HEK293 (cell line): Measurements from ENCODE around the gene TMCC2.

Experiments used
- CTCF ChIA-PET: fragments of 350-600 bp; formaldehyde crosslinking; extraction: SDS; loops from one replicate; lab custom pipeline; 2021; ENCODE audit warnings: antibody characterized with exemption; lab: Yijun Ruan, JAX
- POLR2A ChIA-PET: fragments of 300-600 bp; formaldehyde crosslinking; extraction: SDS; loops from one replicate; lab custom pipeline; 2020; ENCODE audit warnings: antibody characterized with exemption, inconsistent platforms; lab: Yijun Ruan, JAX
- H3K27ac ChIP-seq: fragments of 200-500 bp; sonication (Bioruptor generic); 2 replicates; pipeline ENCODE4 v1.5.1; 2014; ENCODE audit warnings: low read depth, low read length, control low read depth, inconsistent platforms; ENCODE audit errors: extremely low read depth
- H3K36me3 ChIP-seq, 2 experiments: fragments of 200-500 bp in 1 of 2; sonication (Bioruptor generic) in 1 of 2; 1 replicate in 1 of 2; 2 replicates in 1 of 2; pipeline ENCODE4 v1.5.1; 2014 to 2017; ENCODE audit warnings: inconsistent platforms in 2 of 2, low read length in 2 of 2; ENCODE audit not compliant: control insufficient read depth in 2 of 2, insufficient read depth in 1 of 2
- H3K4me1 ChIP-seq: fragments of 200-500 bp; sonication (Bioruptor generic); 2 replicates; pipeline ENCODE4 v1.5.1; 2014; ENCODE audit warnings: mild to moderate bottlenecking, low read length, inconsistent platforms; ENCODE audit not compliant: control insufficient read depth, insufficient read depth
- H3K4me3 ChIP-seq: 2 replicates; pipeline ENCODE4 v1.5.1; 2011; ENCODE audit warnings: low read depth, mild to moderate bottlenecking, control low read depth, low read length, moderate library complexity
- H3K9me3 ChIP-seq: fragments of 200-500 bp; sonication (Bioruptor generic); 2 replicates; pipeline ENCODE4 v1.5.1; 2014; ENCODE audit warnings: low read depth, low read length, inconsistent platforms; ENCODE audit not compliant: control insufficient read depth, insufficient read depth
- FEZF1 ChIP-seq: fragments of 450-650 bp; formaldehyde crosslinking; IDR thresholded peaks from 2 replicates; pipeline ENCODE4 v1.5.1; 2016; ENCODE audit warnings: missing biosample characterization, missing genetic modification characterization
- HOXD13 ChIP-seq: sonication (generic); formaldehyde crosslinking; IDR thresholded peaks from 2 replicates; pipeline ENCODE4 v1.8.0; 2022; ENCODE audit warnings: missing genetic modification reagents, borderline replicate concordance
- PRDM4 ChIP-seq: fragments of 450-650 bp; formaldehyde crosslinking; IDR thresholded peaks from 2 replicates; pipeline ENCODE4 v1.5.1; 2017; ENCODE audit warnings: missing biosample characterization, missing genetic modification characterization
- ZFP41 ChIP-seq: fragments of 450-650 bp; formaldehyde crosslinking; IDR thresholded peaks from 2 replicates; pipeline ENCODE4 v1.5.1; 2016; ENCODE audit warnings: missing biosample characterization, missing genetic modification characterization, borderline replicate concordance
- ZIC2 ChIP-seq: fragments of 450-650 bp; formaldehyde crosslinking; IDR thresholded peaks from 2 replicates; pipeline ENCODE4 v1.5.1; 2016; ENCODE audit warnings: missing biosample characterization, missing genetic modification characterization
- ZNF10 ChIP-seq: fragments of 450-650 bp; formaldehyde crosslinking; IDR thresholded peaks from 2 replicates; pipeline ENCODE4 v1.5.1; 2017; ENCODE audit warnings: missing biosample characterization, missing genetic modification characterization
- ZNF112 ChIP-seq: fragments of 450-650 bp; formaldehyde crosslinking; IDR thresholded peaks from 2 replicates; pipeline ENCODE4 v1.5.0; 2017; ENCODE audit warnings: missing biosample characterization, missing genetic modification characterization
- ZNF140 ChIP-seq: fragments of 450-650 bp; formaldehyde crosslinking; IDR thresholded peaks from 2 replicates; pipeline ENCODE4 v1.5.1; 2016; ENCODE audit warnings: missing biosample characterization, missing genetic modification characterization
- ZNF169 ChIP-seq: fragments of 450-650 bp; formaldehyde crosslinking; IDR thresholded peaks from 2 replicates; pipeline ENCODE4 v1.5.1; 2016; ENCODE audit warnings: missing biosample characterization, missing genetic modification characterization
- ZNF174 ChIP-seq: fragments of 450-650 bp; formaldehyde crosslinking; IDR thresholded peaks from 2 replicates; pipeline ENCODE4 v1.5.0; 2017; ENCODE audit warnings: missing biosample characterization, mild to moderate bottlenecking, missing genetic modification characterization
- ZNF211 ChIP-seq: fragments of 450-650 bp; formaldehyde crosslinking; IDR thresholded peaks from 2 replicates; pipeline ENCODE4 v1.5.1; 2016; ENCODE audit warnings: low read depth, missing biosample characterization, missing genetic modification characterization
- ZNF214 ChIP-seq: fragments of 450-650 bp; formaldehyde crosslinking; IDR thresholded peaks from 2 replicates; pipeline ENCODE4 v1.5.1; 2017; ENCODE audit warnings: missing biosample characterization, mild to moderate bottlenecking, missing genetic modification characterization, borderline replicate concordance
- ZNF23 ChIP-seq: fragments of 450-650 bp; formaldehyde crosslinking; IDR thresholded peaks from 2 replicates; pipeline ENCODE4 v1.5.1; 2016; ENCODE audit warnings: missing biosample characterization, missing genetic modification characterization, borderline replicate concordance
- ZNF354C ChIP-seq: fragments of 450-650 bp; formaldehyde crosslinking; IDR thresholded peaks from 2 replicates; pipeline ENCODE4 v1.5.1; 2016; ENCODE audit warnings: missing biosample characterization, missing genetic modification characterization, low read depth, borderline replicate concordance
- ZNF37A ChIP-seq: fragments of 450-650 bp; IDR thresholded peaks from 2 replicates; pipeline ENCODE4 v1.5.1; 2018; ENCODE audit warnings: missing biosample characterization, missing genetic modification characterization
- ZNF560 ChIP-seq: fragments of 450-650 bp; formaldehyde crosslinking; IDR thresholded peaks from 2 replicates; pipeline ENCODE4 v1.5.1; 2017; ENCODE audit warnings: missing biosample characterization, missing genetic modification characterization, borderline replicate concordance
- ZNF561 ChIP-seq: fragments of 450-650 bp; IDR thresholded peaks from 2 replicates; pipeline ENCODE4 v1.5.1; 2018; ENCODE audit warnings: missing biosample characterization, missing genetic modification characterization, borderline replicate concordance
- ZNF624 ChIP-seq: fragments of 450-650 bp; formaldehyde crosslinking; IDR thresholded peaks from 2 replicates; pipeline ENCODE4 v1.5.1; 2017; ENCODE audit warnings: missing biosample characterization, missing genetic modification characterization
- ZNF639 ChIP-seq: fragments of 450-650 bp; formaldehyde crosslinking; IDR thresholded peaks from 2 replicates; pipeline ENCODE4 v1.5.1; 2016; ENCODE audit warnings: missing biosample characterization, missing genetic modification characterization
- ZNF645 ChIP-seq: fragments of 450-650 bp; formaldehyde crosslinking; IDR thresholded peaks from 2 replicates; pipeline ENCODE4; 2016; ENCODE audit warnings: missing biosample characterization, missing genetic modification characterization
- ZNF768 ChIP-seq: fragments of 450-650 bp; formaldehyde crosslinking; IDR thresholded peaks from 2 replicates; pipeline ENCODE4 v1.5.1; 2018; ENCODE audit warnings: missing biosample characterization, mild to moderate bottlenecking, missing genetic modification characterization
- ZNF777 ChIP-seq: fragments of 450-650 bp; formaldehyde crosslinking; IDR thresholded peaks from 2 replicates; pipeline ENCODE4 v1.5.1; 2017; ENCODE audit warnings: missing biosample characterization, missing genetic modification characterization, borderline replicate concordance
- ZNF785 ChIP-seq: fragments of 450-650 bp; formaldehyde crosslinking; IDR thresholded peaks from 2 replicates; pipeline ENCODE4 v1.5.1; 2016; ENCODE audit warnings: missing biosample characterization, missing genetic modification characterization
- ZXDB ChIP-seq: fragments of 450-650 bp; formaldehyde crosslinking; IDR thresholded peaks from 2 replicates; pipeline ENCODE4 v1.5.1; 2016; ENCODE audit warnings: missing biosample characterization, missing genetic modification characterization
- TF ChIP-seq, protein P1 (sequence below): fragments of 450-650 bp; formaldehyde crosslinking; conservative IDR thresholded peaks from 2 replicates; pipeline ENCODE4 v1.5.1; 2016; ENCODE audit warnings: low read depth, missing biosample characterization, missing genetic modification characterization
- TF ChIP-seq, protein P2 (sequence below): fragments of 450-650 bp; formaldehyde crosslinking; IDR thresholded peaks from 2 replicates; pipeline ENCODE4 v1.5.1; 2016; ENCODE audit warnings: missing biosample characterization, missing genetic modification characterization
- TF ChIP-seq, protein P3 (sequence below): fragments of 450-650 bp; formaldehyde crosslinking; IDR thresholded peaks from 2 replicates; pipeline ENCODE4 v1.5.1; 2017; ENCODE audit warnings: missing biosample characterization, missing genetic modification characterization

TMCC2 gene

DNA sequence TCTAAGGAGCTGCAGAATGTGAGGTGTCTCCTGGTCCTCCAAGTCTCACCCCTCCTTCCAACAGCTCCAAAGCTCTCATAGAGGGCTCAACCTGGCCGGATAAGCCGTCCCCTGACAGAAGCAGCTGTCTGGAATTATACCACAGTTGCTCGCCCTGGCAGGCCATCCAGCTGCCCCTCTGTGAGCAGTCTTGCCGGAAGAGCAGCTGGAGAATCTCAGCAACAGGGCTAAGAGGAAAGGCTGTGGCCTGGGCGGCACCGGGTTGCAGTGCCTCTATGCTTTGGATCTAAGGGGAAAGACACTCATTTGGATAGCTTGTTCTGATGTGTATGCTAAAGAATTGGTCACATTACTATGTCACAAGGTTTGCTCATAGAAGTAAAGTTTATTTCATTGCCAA lies 12.4 kb downstream of the TMCC2 start:
- no peak overlapping the region for H3K4me3 ChIP-seq
- no peaks in the 10 kb centered on the region for H3K4me1 ChIP-seq
- H3K36me3 ChIP-seq: peaks cover 0 to 9% of the 10 kb centered on the region in 2 experiments; a peak in 1 of 3 replicates
- H3K9me3 ChIP-seq: no peaks in the 10 kb centered on the region
- ChIA-PET CTCF (interaction anchor here (0.7 to 1.5 kb wide), 6 partner anchors 10 to 250 kb away, joined by 3 to 12 read pairs (median 6); no protein-coding TSS in a partner anchor), POLR2A (interaction anchor here (1.1 kb wide), 1 partner anchor 16 kb away, joined by 5 read pairs; no protein-coding TSS in a partner anchor)
- TF ChIP-seq FEZF1 (tag by site-specific recombination) (no peak), ZXDB (tag by site-specific recombination) (no peak), ZNF645 (tag by site-specific recombination) (no peak), ZNF23 (tag by site-specific recombination) (no peak), ZNF639 (no peak), ZNF10 (tag by site-specific recombination) (no peak), ZNF354C (tag by site-specific recombination) (no peak), ZNF768 (tag by site-specific recombination) (no peak), HOXD13 (CRISPR knock-in tag) (no peak), ZIC2 (tag by site-specific recombination) (no peak), ZNF785 (tag by site-specific recombination) (no peak)
- TF ChIP-seq, protein P1, sequence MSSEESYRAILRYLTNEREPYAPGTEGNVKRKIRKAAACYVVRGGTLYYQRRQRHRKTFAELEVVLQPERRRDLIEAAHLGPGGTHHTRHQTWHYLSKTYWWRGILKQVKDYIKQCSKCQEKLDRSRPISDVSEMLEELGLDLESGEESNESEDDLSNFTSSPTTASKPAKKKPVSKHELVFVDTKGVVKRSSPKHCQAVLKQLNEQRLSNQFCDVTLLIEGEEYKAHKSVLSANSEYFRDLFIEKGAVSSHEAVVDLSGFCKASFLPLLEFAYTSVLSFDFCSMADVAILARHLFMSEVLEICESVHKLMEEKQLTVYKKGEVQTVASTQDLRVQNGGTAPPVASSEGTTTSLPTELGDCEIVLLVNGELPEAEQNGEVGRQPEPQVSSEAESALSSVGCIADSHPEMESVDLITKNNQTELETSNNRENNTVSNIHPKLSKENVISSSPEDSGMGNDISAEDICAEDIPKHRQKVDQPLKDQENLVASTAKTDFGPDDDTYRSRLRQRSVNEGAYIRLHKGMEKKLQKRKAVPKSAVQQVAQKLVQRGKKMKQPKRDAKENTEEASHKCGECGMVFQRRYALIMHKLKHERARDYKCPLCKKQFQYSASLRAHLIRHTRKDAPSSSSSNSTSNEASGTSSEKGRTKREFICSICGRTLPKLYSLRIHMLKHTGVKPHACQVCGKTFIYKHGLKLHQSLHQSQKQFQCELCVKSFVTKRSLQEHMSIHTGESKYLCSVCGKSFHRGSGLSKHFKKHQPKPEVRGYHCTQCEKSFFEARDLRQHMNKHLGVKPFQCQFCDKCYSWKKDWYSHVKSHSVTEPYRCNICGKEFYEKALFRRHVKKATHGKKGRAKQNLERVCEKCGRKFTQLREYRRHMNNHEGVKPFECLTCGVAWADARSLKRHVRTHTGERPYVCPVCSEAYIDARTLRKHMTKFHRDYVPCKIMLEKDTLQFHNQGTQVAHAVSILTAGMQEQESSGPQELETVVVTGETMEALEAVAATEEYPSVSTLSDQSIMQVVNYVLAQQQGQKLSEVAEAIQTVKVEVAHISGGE: no peak
- no peak overlapping the region for H3K27ac ChIP-seq

- CTCF ChIA-PET: interaction anchor here (0.7 to 1.5 kb wide), 6 partner anchors 11 to 251 kb away, joined by 3 to 12 read pairs (median 6); no protein-coding TSS in a partner anchor
- peaks cover 0 to 9% of the 10 kb centered on the region in 2 experiments; a peak in 1 of 3 replicates for H3K36me3 ChIP-seq
- no peak overlapping the region for H3K27ac ChIP-seq
- no peak overlapping the region for H3K4me3 ChIP-seq
- H3K4me1 ChIP-seq: no peaks in the 10 kb centered on the region
- H3K9me3 ChIP-seq: no peaks in the 10 kb centered on the region
- POLR2A ChIA-PET: no interaction called here
- TF ChIP-seq PRDM4 (tag by site-specific recombination): no peak
- TF ChIP-seq ZNF211 (tag by site-specific recombination): no peak
- TF ChIP-seq, protein P2, sequence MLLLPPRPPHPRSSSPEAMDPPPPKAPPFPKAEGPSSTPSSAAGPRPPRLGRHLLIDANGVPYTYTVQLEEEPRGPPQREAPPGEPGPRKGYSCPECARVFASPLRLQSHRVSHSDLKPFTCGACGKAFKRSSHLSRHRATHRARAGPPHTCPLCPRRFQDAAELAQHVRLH (tag by site-specific recombination): no peak
- TF ChIP-seq, protein P3, sequence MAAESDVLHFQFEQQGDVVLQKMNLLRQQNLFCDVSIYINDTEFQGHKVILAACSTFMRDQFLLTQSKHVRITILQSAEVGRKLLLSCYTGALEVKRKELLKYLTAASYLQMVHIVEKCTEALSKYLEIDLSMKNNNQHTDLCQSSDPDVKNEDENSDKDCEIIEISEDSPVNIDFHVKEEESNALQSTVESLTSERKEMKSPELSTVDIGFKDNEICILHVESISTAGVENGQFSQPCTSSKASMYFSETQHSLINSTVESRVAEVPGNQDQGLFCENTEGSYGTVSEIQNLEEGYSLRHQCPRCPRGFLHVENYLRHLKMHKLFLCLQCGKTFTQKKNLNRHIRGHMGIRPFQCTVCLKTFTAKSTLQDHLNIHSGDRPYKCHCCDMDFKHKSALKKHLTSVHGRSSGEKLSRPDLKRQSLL (tag by site-specific recombination): no peak
- TF ChIP-seq ZNF624: no peak
- no peak for TF ChIP-seq ZNF112
- no peak for TF ChIP-seq ZNF140 (tag by site-specific recombination)
- TF ChIP-seq ZNF37A (tag by site-specific recombination): no peak
- TF ChIP-seq ZNF214 (tag by site-specific recombination): no peak
- no peak for TF ChIP-seq ZNF174 (tag by site-specific recombination)
- TF ChIP-seq ZNF560 (tag by site-specific recombination): no peak
- no peak for TF ChIP-seq ZNF777
- no peak for TF ChIP-seq ZNF561 (tag by site-specific recombination)
- TF ChIP-seq ZFP41 (tag by site-specific recombination): no peak
- no peak for TF ChIP-seq ZNF169
Measured at GRCh38 chr1:205240569-205240968, 12.8 kb downstream of the TMCC2 start.
